ENCODE results near the gene ASTN2.

ASTN2 gene

DNA sequence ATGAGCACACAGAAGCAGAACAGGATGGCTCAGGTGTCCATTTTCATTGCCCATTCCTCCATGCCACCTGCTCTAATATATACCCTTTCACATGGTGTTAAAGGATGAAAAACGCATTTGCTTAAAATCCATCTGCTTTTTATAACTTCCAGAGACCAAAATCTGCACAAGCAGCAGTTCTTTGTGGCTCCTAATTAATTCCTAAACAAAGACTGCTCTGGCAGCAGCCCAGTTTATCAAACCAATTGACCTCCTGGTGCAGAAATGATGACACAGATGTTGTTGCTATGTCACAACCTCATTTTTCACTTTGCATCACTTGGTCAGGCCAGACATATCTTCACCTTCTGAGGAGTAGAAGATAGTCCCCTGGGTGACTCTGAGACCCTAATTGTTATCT lies 141.2 kb downstream of the ASTN2 start:
- no peaks in the 10 kb centered on the region for H4K20me1 ChIP-seq (ENCODE audit: insufficient read depth)
- H3K27me3 ChIP-seq (ENCODE audit: insufficient read depth, low read depth): no peaks in the 10 kb centered on the region
- H3K9ac ChIP-seq: no peak overlapping the region
- H3K27ac ChIP-seq: no peak overlapping the region
- H3K79me2 ChIP-seq (ENCODE audit: insufficient read depth, low read depth): no peaks in the 10 kb centered on the region
- H3K4me3 ChIP-seq (IDR thresholded peaks at IDR 0.05; ENCODE audit: insufficient read depth, low read depth, low read length): no peak overlapping the region
- H3K4me1 ChIP-seq (ENCODE audit: low read depth, poor library complexity, severe bottlenecking): no peaks in the 10 kb centered on the region
- no peaks in the 10 kb centered on the region for H3K36me3 ChIP-seq (ENCODE audit: insufficient read depth)
- no peak overlapping the region for H3K4me2 ChIP-seq
- H2AFZ ChIP-seq (ENCODE audit: low read depth): no peak overlapping the region
- TF ChIP-seq, protein P1, sequence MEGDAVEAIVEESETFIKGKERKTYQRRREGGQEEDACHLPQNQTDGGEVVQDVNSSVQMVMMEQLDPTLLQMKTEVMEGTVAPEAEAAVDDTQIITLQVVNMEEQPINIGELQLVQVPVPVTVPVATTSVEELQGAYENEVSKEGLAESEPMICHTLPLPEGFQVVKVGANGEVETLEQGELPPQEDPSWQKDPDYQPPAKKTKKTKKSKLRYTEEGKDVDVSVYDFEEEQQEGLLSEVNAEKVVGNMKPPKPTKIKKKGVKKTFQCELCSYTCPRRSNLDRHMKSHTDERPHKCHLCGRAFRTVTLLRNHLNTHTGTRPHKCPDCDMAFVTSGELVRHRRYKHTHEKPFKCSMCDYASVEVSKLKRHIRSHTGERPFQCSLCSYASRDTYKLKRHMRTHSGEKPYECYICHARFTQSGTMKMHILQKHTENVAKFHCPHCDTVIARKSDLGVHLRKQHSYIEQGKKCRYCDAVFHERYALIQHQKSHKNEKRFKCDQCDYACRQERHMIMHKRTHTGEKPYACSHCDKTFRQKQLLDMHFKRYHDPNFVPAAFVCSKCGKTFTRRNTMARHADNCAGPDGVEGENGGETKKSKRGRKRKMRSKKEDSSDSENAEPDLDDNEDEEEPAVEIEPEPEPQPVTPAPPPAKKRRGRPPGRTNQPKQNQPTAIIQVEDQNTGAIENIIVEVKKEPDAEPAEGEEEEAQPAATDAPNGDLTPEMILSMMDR (conservative IDR thresholded peaks at IDR 0.05; ENCODE audit: low read depth, low read length): no peak

DNA sequence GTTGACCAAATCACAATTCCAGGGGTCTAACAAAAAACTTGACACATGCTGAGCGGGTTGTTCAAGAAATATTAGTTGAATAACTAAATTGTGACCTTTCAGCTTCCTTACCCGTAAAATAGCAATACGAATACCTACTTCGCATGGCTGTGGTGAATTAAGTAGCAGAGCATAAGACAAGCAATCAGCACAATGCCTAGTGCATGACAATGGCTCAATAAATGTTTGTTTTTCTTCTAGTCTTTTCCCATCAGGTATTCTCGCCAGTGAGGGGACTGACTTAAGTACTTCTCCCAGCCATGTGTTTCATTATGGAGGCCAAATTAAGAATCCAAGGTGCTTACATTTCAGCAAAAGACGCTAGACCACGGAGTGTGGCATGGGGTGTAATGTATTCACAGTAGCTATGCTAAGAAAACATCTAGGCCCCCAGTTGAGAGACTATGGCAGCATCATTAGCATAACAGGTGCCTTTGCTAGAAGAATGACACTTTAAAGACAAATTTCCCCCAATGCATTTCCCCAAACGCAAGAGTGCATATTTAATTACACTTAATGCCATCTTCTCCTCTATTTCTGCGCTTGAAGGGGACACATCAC lies 145.9 kb downstream of the ASTN2 start:
- H3K27me3 ChIP-seq (ENCODE audit: insufficient read depth, low read depth): no peaks in the 10 kb centered on the region
- H4K20me1 ChIP-seq (ENCODE audit: insufficient read depth): no peaks in the 10 kb centered on the region
- no peak overlapping the region for H3K4me2 ChIP-seq
- H3K9ac ChIP-seq: no peak overlapping the region
- TF ChIP-seq, protein P1 (conservative IDR thresholded peaks at IDR 0.05; ENCODE audit: low read depth, low read length): no peak
- H3K36me3 ChIP-seq (ENCODE audit: insufficient read depth): no peaks in the 10 kb centered on the region
- H2AFZ ChIP-seq (ENCODE audit: low read depth): no peak overlapping the region
- no peaks in the 10 kb centered on the region for H3K79me2 ChIP-seq (ENCODE audit: insufficient read depth, low read depth)
- no peak overlapping the region for H3K27ac ChIP-seq
- no peaks in the 10 kb centered on the region for H3K4me1 ChIP-seq (ENCODE audit: low read depth, poor library complexity, severe bottlenecking)
- H3K4me3 ChIP-seq (IDR thresholded peaks at IDR 0.05; ENCODE audit: insufficient read depth, low read depth, low read length): no peak overlapping the region

DNA sequence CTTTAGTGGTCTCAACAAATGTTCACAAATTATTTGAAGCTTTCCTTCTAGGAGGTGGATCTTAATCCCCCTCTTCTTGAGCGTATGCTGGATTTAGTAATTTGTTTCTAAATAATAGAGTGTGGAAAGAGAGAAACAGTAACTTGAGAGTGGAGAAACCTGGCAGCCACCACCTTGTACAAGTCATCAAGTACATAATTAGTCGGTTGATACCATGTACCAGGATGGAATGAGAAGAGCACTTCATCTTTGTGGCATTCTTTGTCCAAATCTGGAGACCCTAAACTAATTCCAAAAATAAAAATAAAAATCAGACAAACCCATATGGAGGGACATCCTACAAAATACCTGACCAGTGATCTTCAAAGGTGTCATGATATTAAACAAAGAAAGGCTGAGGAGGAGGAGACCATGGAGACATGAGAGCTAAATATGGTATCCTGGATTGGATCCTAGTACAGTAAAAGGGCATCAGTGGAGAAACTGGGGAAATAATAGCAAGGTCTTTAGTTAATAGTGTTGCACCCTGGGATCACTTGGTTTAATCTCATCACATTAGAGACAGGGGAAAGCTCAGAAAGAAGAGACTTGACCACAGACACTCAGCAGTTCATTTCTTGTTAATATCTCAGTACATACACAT lies 147.9 kb downstream of the ASTN2 start:
- Histone ChIP-seq H3K27me3 (ENCODE audit: insufficient read depth, low read depth) (no peaks in the 10 kb centered on the region), H3K4me1 (ENCODE audit: low read depth, poor library complexity, severe bottlenecking) (no peaks in the 10 kb centered on the region), H4K20me1 (ENCODE audit: insufficient read depth) (no peaks in the 10 kb centered on the region), H3K79me2 (ENCODE audit: insufficient read depth, low read depth) (no peaks in the 10 kb centered on the region), H2AFZ (ENCODE audit: low read depth) (no peak overlapping the region), H3K4me3 (IDR thresholded peaks at IDR 0.05; ENCODE audit: insufficient read depth, low read depth, low read length) (no peak overlapping the region), H3K9ac (no peak overlapping the region), H3K27ac (no peak overlapping the region), H3K36me3 (ENCODE audit: insufficient read depth) (no peaks in the 10 kb centered on the region), H3K4me2 (no peak overlapping the region)
- TF ChIP-seq, protein P1 (conservative IDR thresholded peaks at IDR 0.05; ENCODE audit: low read depth, low read length): no peak

DNA sequence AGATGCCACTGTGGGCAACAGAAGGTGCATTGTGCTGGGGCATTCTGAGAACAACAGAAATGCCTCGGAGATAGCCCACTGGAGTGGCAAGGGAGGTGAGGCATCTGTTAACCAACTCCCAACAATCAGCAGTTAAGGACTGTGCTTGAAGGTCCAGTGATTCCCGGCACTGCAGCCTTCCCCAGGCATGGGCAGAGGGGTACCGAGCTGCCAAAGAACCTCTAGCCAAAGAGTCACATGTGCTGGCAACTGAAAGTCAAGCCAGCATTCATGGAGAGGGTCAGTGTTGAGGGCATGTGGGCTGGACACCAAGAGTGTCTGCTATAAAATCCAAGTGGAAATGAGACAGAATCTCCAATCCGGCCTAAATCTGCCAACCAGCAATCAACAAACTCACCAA lies 149.6 kb downstream of the ASTN2 start:
- TF ChIP-seq, protein P1 (conservative IDR thresholded peaks at IDR 0.05; ENCODE audit: low read depth, low read length): no peak
- no peak overlapping the region for H3K4me2 ChIP-seq
- H3K36me3 ChIP-seq (ENCODE audit: insufficient read depth): no peaks in the 10 kb centered on the region
- no peak overlapping the region for H3K4me3 ChIP-seq (IDR thresholded peaks at IDR 0.05; ENCODE audit: insufficient read depth, low read depth, low read length)
- no peaks in the 10 kb centered on the region for H3K4me1 ChIP-seq (ENCODE audit: low read depth, poor library complexity, severe bottlenecking)
- no peak overlapping the region for H2AFZ ChIP-seq (ENCODE audit: low read depth)
- no peaks in the 10 kb centered on the region for H3K27me3 ChIP-seq (ENCODE audit: insufficient read depth, low read depth)
- H3K79me2 ChIP-seq (ENCODE audit: insufficient read depth, low read depth): no peaks in the 10 kb centered on the region
- H3K9ac ChIP-seq: no peak overlapping the region
- no peak overlapping the region for H3K27ac ChIP-seq
- H4K20me1 ChIP-seq (ENCODE audit: insufficient read depth): no peaks in the 10 kb centered on the region
